HFFc6 (cell line): ENCODE data around the gene CATSPERZ. TPM values are rescaled to one million over a fixed set of nuclear protein-coding genes. Genes with fewer than 3 reads are reported as not detected.

ENCODE experiments used
- DNase-seq: peaks from one replicate; pipeline ENCODE4 v3.0.0-alpha.2; 2018
- H3K27ac Mint-ChIP-seq: 2 replicates; pipeline ENCODE4 v1.8.0; 2020; ENCODE audit warnings: mild to moderate bottlenecking, mixed read lengths
- H3K27me3 Mint-ChIP-seq: 2 replicates; pipeline ENCODE4 v1.8.0; 2021; ENCODE audit warnings: mild to moderate bottlenecking, moderate library complexity, mixed read lengths; ENCODE audit not compliant: insufficient read depth
- H3K36me3 Mint-ChIP-seq: 2 replicates; pipeline ENCODE4 v1.8.0; 2021; ENCODE audit warnings: low read depth, mixed read lengths
- H3K4me1 Mint-ChIP-seq: 2 replicates; pipeline ENCODE4 v1.8.0; 2020; ENCODE audit warnings: low read depth, mixed read lengths
- H3K4me3 Mint-ChIP-seq: 2 replicates; pipeline ENCODE4 v1.8.0; 2020; ENCODE audit warnings: mild to moderate bottlenecking, moderate library complexity, mixed read lengths
- H3K9me3 Mint-ChIP-seq: 2 replicates; pipeline ENCODE4 v1.8.0; 2020; ENCODE audit warnings: mild to moderate bottlenecking, mixed read lengths
- total RNA-seq, 6 experiments: library from RNA; stranded (reverse); fragmentation: NEBNext Ultra II Directional; extraction: Animal tissue kit (Norgen Biotek cat#: 25700); gene quantifications; 2 replicates in 1 of 6; 3 replicates in 5 of 6; pipeline ENCODE4 v1.2.3, GENCODE V29; 2021
- TF ChIP-seq, protein P1 (sequence below): fragments of 200-600 bp; sonication (generic); IDR thresholded peaks from 2 replicates; pipeline ENCODE4 v1.5.0; 2021; ENCODE audit warnings: antibody characterized with exemption, mild to moderate bottlenecking

CATSPERZ gene
- total RNA-seq, 6 experiments from 2014 or later: 0.31 TPM; not detected in 5

GRCh38 chr11:64288353-64288750, 11.8 kb upstream of the CATSPERZ start:
- H3K4me1 Mint-ChIP-seq: peaks cover 11% of the 10 kb centered on the region
- DNase-seq: no peak
- TF ChIP-seq, protein P1, sequence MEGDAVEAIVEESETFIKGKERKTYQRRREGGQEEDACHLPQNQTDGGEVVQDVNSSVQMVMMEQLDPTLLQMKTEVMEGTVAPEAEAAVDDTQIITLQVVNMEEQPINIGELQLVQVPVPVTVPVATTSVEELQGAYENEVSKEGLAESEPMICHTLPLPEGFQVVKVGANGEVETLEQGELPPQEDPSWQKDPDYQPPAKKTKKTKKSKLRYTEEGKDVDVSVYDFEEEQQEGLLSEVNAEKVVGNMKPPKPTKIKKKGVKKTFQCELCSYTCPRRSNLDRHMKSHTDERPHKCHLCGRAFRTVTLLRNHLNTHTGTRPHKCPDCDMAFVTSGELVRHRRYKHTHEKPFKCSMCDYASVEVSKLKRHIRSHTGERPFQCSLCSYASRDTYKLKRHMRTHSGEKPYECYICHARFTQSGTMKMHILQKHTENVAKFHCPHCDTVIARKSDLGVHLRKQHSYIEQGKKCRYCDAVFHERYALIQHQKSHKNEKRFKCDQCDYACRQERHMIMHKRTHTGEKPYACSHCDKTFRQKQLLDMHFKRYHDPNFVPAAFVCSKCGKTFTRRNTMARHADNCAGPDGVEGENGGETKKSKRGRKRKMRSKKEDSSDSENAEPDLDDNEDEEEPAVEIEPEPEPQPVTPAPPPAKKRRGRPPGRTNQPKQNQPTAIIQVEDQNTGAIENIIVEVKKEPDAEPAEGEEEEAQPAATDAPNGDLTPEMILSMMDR: no peak
- H3K27me3 Mint-ChIP-seq: peaks cover 20% of the 10 kb centered on the region
- no peak overlapping the region for H3K4me3 Mint-ChIP-seq
- no peak overlapping the region for H3K27ac Mint-ChIP-seq
- H3K9me3 Mint-ChIP-seq: no peaks in the 10 kb centered on the region
- H3K36me3 Mint-ChIP-seq: no peaks in the 10 kb centered on the region

GRCh38 chr11:64289002-64289564, 11.1 kb upstream of the CATSPERZ start:
- no peaks in the 10 kb centered on the region for H3K36me3 Mint-ChIP-seq
- H3K4me3 Mint-ChIP-seq: no peak overlapping the region
- no peak for DNase-seq
- no peak overlapping the region for H3K27ac Mint-ChIP-seq
- TF ChIP-seq, protein P1: no peak
- peaks cover 27% of the 10 kb centered on the region for H3K27me3 Mint-ChIP-seq
- peaks cover 9% of the 10 kb centered on the region for H3K4me1 Mint-ChIP-seq
- no peaks in the 10 kb centered on the region for H3K9me3 Mint-ChIP-seq

DNA sequence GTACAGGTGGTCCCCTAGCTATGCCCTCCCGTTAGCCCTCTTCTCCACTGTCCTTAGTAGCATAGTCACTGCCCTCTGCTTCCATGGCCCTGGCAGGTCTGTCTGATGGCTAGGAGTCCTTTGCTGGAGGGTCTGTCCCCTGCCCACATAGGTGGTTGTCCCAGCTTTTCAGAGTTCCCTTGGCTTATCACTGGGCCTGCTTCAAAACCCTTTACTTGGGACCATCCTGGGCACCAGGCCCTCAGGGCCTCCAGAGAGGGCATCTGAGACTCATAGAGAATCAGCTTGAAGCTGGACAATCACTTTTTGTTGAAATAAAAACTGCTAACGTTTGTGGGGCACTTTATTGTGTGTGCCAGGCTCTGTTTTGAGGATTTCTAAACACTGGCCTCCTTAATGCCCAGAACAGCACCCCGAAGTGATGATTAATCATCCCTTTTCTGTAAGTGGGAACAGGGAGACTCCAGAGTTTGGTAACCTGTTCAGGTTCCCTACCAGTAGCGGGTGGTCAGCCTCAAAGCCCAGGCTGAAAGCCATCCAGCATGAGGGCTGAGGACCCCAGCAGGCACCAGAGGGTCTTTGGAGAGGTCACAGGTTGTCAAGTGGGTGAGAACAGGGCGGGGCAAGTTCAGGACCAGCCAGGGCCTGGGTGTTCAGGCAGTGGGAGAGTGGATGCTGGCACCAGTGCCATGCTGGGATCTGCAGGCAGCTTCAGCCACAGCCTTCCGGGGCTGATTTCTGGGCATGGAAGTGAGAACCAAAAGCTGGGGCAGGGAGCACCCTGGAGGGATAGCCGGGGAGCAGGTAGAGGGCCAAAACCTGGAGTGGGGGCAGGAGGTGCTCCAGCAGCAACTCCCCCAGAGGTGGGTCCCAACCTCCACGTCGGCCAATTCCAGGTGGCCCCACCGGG, 9.6 kb upstream of the CATSPERZ start:
- Mint-ChIP-seq H3K27me3 (peaks cover 42% of the 10 kb centered on the region), H3K36me3 (no peaks in the 10 kb centered on the region), H3K4me3 (0 out of 2 replicates have a peak overlapping the region, but pooled peaks have one; percentile 17), H3K4me1 (peaks cover 9% of the 10 kb centered on the region), H3K27ac (no peak overlapping the region), H3K9me3 (no peaks in the 10 kb centered on the region)
- TF ChIP-seq, protein P1: no peak
- DNase-seq: no peak

DNA sequence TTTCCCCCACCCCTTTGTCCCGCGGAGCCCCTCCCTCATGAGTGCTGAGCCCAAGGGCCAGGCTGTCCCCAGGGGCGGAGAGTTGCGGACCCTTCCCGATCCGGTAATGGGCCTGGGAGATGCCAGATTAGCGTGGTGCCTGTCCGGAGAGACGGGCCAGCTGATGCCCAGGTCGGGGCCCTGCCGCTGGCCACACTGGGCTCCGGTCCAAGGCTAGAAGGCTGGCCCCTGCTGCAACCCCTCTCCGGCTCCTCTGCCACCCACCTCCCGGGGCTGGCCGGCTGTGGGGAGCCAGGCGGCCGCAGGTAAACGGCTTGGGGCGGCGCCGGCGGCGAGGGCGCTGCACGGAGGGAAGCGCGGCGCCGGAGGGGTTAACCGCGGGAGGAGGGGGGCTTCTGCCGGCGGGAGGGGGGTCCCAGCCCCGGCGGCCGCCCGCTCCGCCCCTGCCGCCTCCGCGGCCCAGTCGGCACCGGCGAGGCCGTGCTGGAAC, 8.9 kb upstream of the CATSPERZ start, which contains the start of gene KCNK4:
Gene KCNK4 (plus strand): TSS at position 41 of the 490 bp plus-strand sequence. CDS start 1,717 bp downstream, outside the sequence.
- no peak for DNase-seq
- Mint-ChIP-seq H3K36me3 (no peaks in the 10 kb centered on the region), H3K4me3 (0 out of 2 replicates have a peak within 1 kb of the TSS, but pooled peaks have one; percentile 17), H3K9me3 (no peaks in the 10 kb centered on the region), H3K4me1 (peaks cover 7% of the 10 kb centered on the region), H3K27me3 (peaks cover 49% of the 10 kb centered on the region), H3K27ac (no peak within 1 kb of the TSS)
- TF ChIP-seq, protein P1: no peak

- no peaks in the 10 kb centered on the region for H3K36me3 Mint-ChIP-seq
- TF ChIP-seq, protein P1: no peak
- H3K4me3 Mint-ChIP-seq: no peak overlapping the region
- H3K9me3 Mint-ChIP-seq: no peaks in the 10 kb centered on the region
- no peak overlapping the region for H3K27ac Mint-ChIP-seq
- DNase-seq: no peak
- peaks cover 53% of the 10 kb centered on the region for H3K27me3 Mint-ChIP-seq
- H3K4me1 Mint-ChIP-seq: peaks cover under 1% of the 10 kb centered on the region; the same call in 1 of the 2 replicates
Observed at GRCh38 chr11:64291752-64292459, 8.3 kb upstream of the CATSPERZ start.
